Activated naive CD8-positive, alpha-beta T cell treated with anti-CD3 and anti-CD28 coated beads for 36 hours (primary cell): ENCODE results near the gene GDF15. TPM values are rescaled to one million over a fixed set of nuclear protein-coding genes. Genes with fewer than 3 reads are reported as not detected.
"Not testable (repeated sequence)": the region's sequence is repeated elsewhere in the genome, so short reads cannot be mapped to it uniquely, and the experiment has no call there.

Experiments used
- DNase-seq: peaks from one replicate; pipeline ENCODE4 v3.0.0; 2021
- H3K27ac Mint-ChIP-seq: one replicate; pipeline ENCODE4 v1.8.0; 2022; ENCODE audit warnings: mild to moderate bottlenecking, moderate library complexity, mixed read lengths
- H3K27me3 Mint-ChIP-seq: one replicate; pipeline ENCODE4 v1.8.0; 2022; ENCODE audit warnings: mild to moderate bottlenecking, mixed read lengths
- H3K36me3 Mint-ChIP-seq: one replicate; pipeline ENCODE4 v1.8.0; 2021; ENCODE audit warnings: mild to moderate bottlenecking, mixed read lengths
- H3K4me1 Mint-ChIP-seq: one replicate; pipeline ENCODE4 v1.8.0; 2021; ENCODE audit warnings: mixed read lengths
- H3K4me3 Mint-ChIP-seq: one replicate; pipeline ENCODE4 v1.8.0; 2022; ENCODE audit warnings: mild to moderate bottlenecking, moderate library complexity, mixed read lengths
- H3K9me3 Mint-ChIP-seq: one replicate; pipeline ENCODE4 v1.8.0; 2022; ENCODE audit warnings: mixed read lengths
- total RNA-seq, 2 experiments: library from RNA; stranded (reverse); gene quantifications; one replicate each; pipeline ENCODE4 v1.2.3, GENCODE V29; 2021

Gene GDF15
- total RNA-seq, 2 experiments from 2014 or later = not detected

- Mint-ChIP-seq H3K27me3 (no peaks in the 10 kb centered on the region), H3K4me3 (no peak overlapping the region), H3K9me3 (no peaks in the 10 kb centered on the region), H3K27ac (no peak overlapping the region), H3K4me1 (no peaks in the 10 kb centered on the region), H3K36me3 (peaks cover 24% of the 10 kb centered on the region)
- no peak for DNase-seq
These were observed 32.5 kb upstream of the GDF15 start for GRCh38 chr19:18353378-18354005.

- H3K27ac Mint-ChIP-seq, H3K9me3 Mint-ChIP-seq, H3K4me3 Mint-ChIP-seq, H3K27me3 Mint-ChIP-seq, H3K4me1 Mint-ChIP-seq, DNase-seq: not testable (repeated sequence)
- H3K36me3 Mint-ChIP-seq = peaks cover 27% of the 10 kb centered on the region
These were observed 31.2 kb upstream of the GDF15 start for GRCh38 chr19:18354743-18355142.

- H3K36me3 Mint-ChIP-seq = peaks cover 18% of the 10 kb centered on the region
- H3K27ac Mint-ChIP-seq = no peak overlapping the region
- DNase-seq = no peak
These were observed 28.9 kb upstream of the GDF15 start for GRCh38 chr19:18357041-18357440.

GRCh38 chr19:18361646-18362045 lies 24.3 kb upstream of the GDF15 start:
- Mint-ChIP-seq H3K4me1 (peaks cover 8% of the 10 kb centered on the region), H3K27me3 (no peaks in the 10 kb centered on the region), H3K4me3 (no peak overlapping the region), H3K27ac (no peak overlapping the region), H3K36me3 (peaks cover 32% of the 10 kb centered on the region), H3K9me3 (no peaks in the 10 kb centered on the region)
- no peak for DNase-seq

More at GRCh38 chr19:18357041-18357440, 28.9 kb upstream of the GDF15 start:
- Mint-ChIP-seq H3K4me3 (no peak overlapping the region), H3K4me1 (no peaks in the 10 kb centered on the region), H3K27me3 (no peaks in the 10 kb centered on the region), H3K9me3 (no peaks in the 10 kb centered on the region)

GRCh38 chr19:18362934-18363542 lies 22.9 kb upstream of the GDF15 start:
- H3K4me1 Mint-ChIP-seq = peaks cover 8% of the 10 kb centered on the region
- DNase-seq = no peak
- H3K27ac Mint-ChIP-seq = no peak overlapping the region
- no peak overlapping the region for H3K4me3 Mint-ChIP-seq
- no peaks in the 10 kb centered on the region for H3K27me3 Mint-ChIP-seq
- no peaks in the 10 kb centered on the region for H3K9me3 Mint-ChIP-seq
- H3K36me3 Mint-ChIP-seq = peaks cover 18% of the 10 kb centered on the region

GRCh38 chr19:18363787-18364186 lies 22.2 kb upstream of the GDF15 start:
- no peaks in the 10 kb centered on the region for H3K9me3 Mint-ChIP-seq
- H3K4me1 Mint-ChIP-seq = peaks cover 8% of the 10 kb centered on the region
- no peak for DNase-seq
- no peaks in the 10 kb centered on the region for H3K27me3 Mint-ChIP-seq
- H3K36me3 Mint-ChIP-seq = peaks cover 17% of the 10 kb centered on the region
- no peak overlapping the region for H3K4me3 Mint-ChIP-seq
- H3K27ac Mint-ChIP-seq = no peak overlapping the region

GRCh38 chr19:18364277-18364825 lies 21.6 kb upstream of the GDF15 start:
- not testable (repeated sequence) for DNase-seq, H3K4me1 Mint-ChIP-seq, H3K4me3 Mint-ChIP-seq, H3K9me3 Mint-ChIP-seq, H3K27me3 Mint-ChIP-seq, H3K27ac Mint-ChIP-seq
- H3K36me3 Mint-ChIP-seq = peaks cover 14% of the 10 kb centered on the region

GRCh38 chr19:18364826-18365528 lies 21.0 kb upstream of the GDF15 start:
- Mint-ChIP-seq H3K27me3 (no peaks in the 10 kb centered on the region), H3K4me3 (no peak overlapping the region), H3K36me3 (peaks cover 14% of the 10 kb centered on the region), H3K27ac (peak overlapping the region; percentile 68), H3K4me1 (peaks cover 8% of the 10 kb centered on the region), H3K9me3 (no peaks in the 10 kb centered on the region)
- DNase-seq = no peak

- peaks cover 8% of the 10 kb centered on the region for H3K4me1 Mint-ChIP-seq
- no peak overlapping the region for H3K27ac Mint-ChIP-seq
- H3K36me3 Mint-ChIP-seq = peaks cover 14% of the 10 kb centered on the region
- H3K4me3 Mint-ChIP-seq = no peak overlapping the region
- DNase-seq = no peak
- no peaks in the 10 kb centered on the region for H3K9me3 Mint-ChIP-seq
- no peaks in the 10 kb centered on the region for H3K27me3 Mint-ChIP-seq
These were observed 19.9 kb upstream of the GDF15 start for GRCh38 chr19:18366021-18366435.

GRCh38 chr19:18368504-18369222 lies 17.3 kb upstream of the GDF15 start:
- H3K9me3 Mint-ChIP-seq = no peaks in the 10 kb centered on the region

GRCh38 chr19:18373407-18373891 lies 12.5 kb upstream of the GDF15 start:
- H3K9me3 Mint-ChIP-seq = no peaks in the 10 kb centered on the region
- peaks cover 9% of the 10 kb centered on the region for H3K27me3 Mint-ChIP-seq
- DNase-seq = no peak
- H3K27ac Mint-ChIP-seq = peak overlapping the region; percentile 47
- H3K4me3 Mint-ChIP-seq = no peak overlapping the region
- peaks cover 12% of the 10 kb centered on the region for H3K4me1 Mint-ChIP-seq
- no peaks in the 10 kb centered on the region for H3K36me3 Mint-ChIP-seq

More at GRCh38 chr19:18368504-18369222, 17.3 kb upstream of the GDF15 start:
- no peak for DNase-seq
- H3K4me1 Mint-ChIP-seq = peaks cover 12% of the 10 kb centered on the region
- H3K4me3 Mint-ChIP-seq = no peak overlapping the region
- H3K36me3 Mint-ChIP-seq = peaks cover 14% of the 10 kb centered on the region
- H3K27ac Mint-ChIP-seq = no peak overlapping the region
- H3K27me3 Mint-ChIP-seq = peaks cover 3% of the 10 kb centered on the region

- Mint-ChIP-seq H3K36me3 (no peaks in the 10 kb centered on the region), H3K27me3 (peaks cover 9% of the 10 kb centered on the region), H3K4me1 (peaks cover 12% of the 10 kb centered on the region), H3K9me3 (no peaks in the 10 kb centered on the region), H3K4me3 (no peak overlapping the region), H3K27ac (peak overlapping the region; percentile 47)
- DNase-seq = peak; percentile 75
These were observed 11.9 kb upstream of the GDF15 start for GRCh38 chr19:18373892-18374629.

GRCh38 chr19:18377026-18377425 lies 8.9 kb upstream of the GDF15 start:
- Mint-ChIP-seq H3K36me3 (no peaks in the 10 kb centered on the region), H3K27ac (no peak overlapping the region), H3K27me3 (peaks cover 21% of the 10 kb centered on the region), H3K4me3 (no peak overlapping the region), H3K4me1 (peaks cover 12% of the 10 kb centered on the region), H3K9me3 (no peaks in the 10 kb centered on the region)
- DNase-seq = no peak
